K562 (cell line): ENCODE measurements around the gene RASD1. TPM values are rescaled to one million over a fixed set of nuclear protein-coding genes. Genes with fewer than 3 reads are reported as not detected.

ENCODE experiments used
- ATAC-seq: fragments of 200-7000 bp; cut with Tn5 transposase; 3 replicates; pipeline ENCODE4 v1.9.1; 2020; ENCODE audit warnings: moderate library complexity
- BruUV-seq: library from RNA; stranded (reverse); fragments of 400-500 nt; replicated peaks from 2 replicates; lab custom pipeline; 2021; lab: Mats Ljungman, UMichigan
- CTCF ChIA-PET: fragments of 300-600 bp; formaldehyde crosslinking; extraction: SDS; loops from one replicate; lab custom pipeline; 2021; ENCODE audit warnings: low intra/inter-chr PET ratio; lab: Yijun Ruan, JAX
- POLR2A ChIA-PET: fragments of 300-600, 350-650 bp; sonication (Branson Sonifier 250); formaldehyde crosslinking; extraction: SDS; loops from one replicate; lab custom pipeline; 2021; ENCODE audit warnings: antibody characterized with exemption, inconsistent platforms; lab: Yijun Ruan, JAX
- DNase-seq, 4 experiments: peaks; one replicate each; pipeline versions ENCODE4 v3.0.0 to v3.0.0-alpha.2; 2011 to 2018; ENCODE audit warnings: low spot score in 3 of 4, mixed read lengths in 3 of 4; ENCODE audit errors: extremely low read depth in 1 of 4
- FAIRE-seq: peaks from 2 replicates; lab custom pipeline; 2011; peaks lifted over from hg19 to GRCh38; lab: Jason Lieb, UNC
- H2AFZ ChIP-seq: 2 replicates; pipeline ENCODE4 v1.6.0; 2011; ENCODE audit warnings: low read depth, low read length, control low read depth, inconsistent platforms
- H3K27ac ChIP-seq: fragments of 200-600 bp; 3 replicates; pipeline ENCODE4 v1.8.0; 2011; ENCODE audit warnings: low read depth, mild to moderate bottlenecking, control low read depth, inconsistent platforms, low read length, moderate library complexity, mixed read lengths; ENCODE audit errors: extremely low read depth
- H3K27me3 ChIP-seq, 2 experiments: fragments of 300-600 bp in 1 of 2; 2 replicates in 1 of 2; 3 replicates in 1 of 2; pipeline versions ENCODE4 v1.6.0 to v1.8.0; 2011; ENCODE audit warnings: inconsistent platforms in 2 of 2, low read length in 2 of 2, mild to moderate bottlenecking in 1 of 2, mixed read lengths in 1 of 2, moderate library complexity in 1 of 2; ENCODE audit not compliant: control insufficient read depth in 2 of 2, insufficient read depth in 2 of 2
- H3K36me3 ChIP-seq: fragments of 300-600 bp; 3 replicates; pipeline ENCODE4 v1.8.0; 2011; ENCODE audit warnings: mild to moderate bottlenecking, low read length, inconsistent platforms; ENCODE audit not compliant: control insufficient read depth, insufficient read depth
- H3K4me1 ChIP-seq, 2 experiments: fragments of 200-600 bp in 1 of 2; replicated peaks in 1 of 2; 2 replicates in 1 of 2; 3 replicates in 1 of 2; pipeline versions ENCODE4 v1.5.1 to v1.8.0; 2011; ENCODE audit warnings: inconsistent platforms in 2 of 2, low read length in 2 of 2, mild to moderate bottlenecking in 1 of 2, mixed read lengths in 1 of 2, moderate library complexity in 1 of 2; ENCODE audit not compliant: control insufficient read depth in 2 of 2, insufficient read depth in 2 of 2
- H3K4me2 ChIP-seq: 2 replicates; pipeline ENCODE4 v1.6.1; 2011; ENCODE audit warnings: low read length, control low read depth, inconsistent platforms, mixed read lengths; ENCODE audit not compliant: insufficient read depth
- H3K4me3 ChIP-seq: fragments of 200-600 bp; sonication (generic), shearing (Covaris generic); 2 replicates; pipeline ENCODE4 v1.5.1; 2016; ENCODE audit warnings: control low read depth, inconsistent platforms
- H3K79me2 ChIP-seq: fragments of 200-600 bp; 3 replicates; pipeline ENCODE4 v1.8.0; 2011; ENCODE audit warnings: low read length, inconsistent platforms; ENCODE audit not compliant: control insufficient read depth, insufficient read depth
- H3K9ac ChIP-seq, 2 experiments: 2 replicates each; pipeline versions ENCODE4 v1.6.0 to v1.6.1; 2011; ENCODE audit warnings: low read depth in 2 of 2, low read length in 2 of 2, control low read depth in 1 of 2, inconsistent platforms in 1 of 2, mild to moderate bottlenecking in 1 of 2, mixed read lengths in 1 of 2; ENCODE audit not compliant: insufficient read depth in 1 of 2
- H3K9me1 ChIP-seq: one replicate; pipeline ENCODE4 v1.6.0; 2011; ENCODE audit warnings: inconsistent platforms, mild to moderate bottlenecking, low read length, moderate library complexity; ENCODE audit not compliant: control insufficient read depth, insufficient read depth
- H3K9me3 ChIP-seq: replicated peaks from 2 replicates; pipeline ENCODE4 v1.5.1; 2011; ENCODE audit warnings: low read depth, low read length, inconsistent platforms; ENCODE audit not compliant: control insufficient read depth, insufficient read depth
- H4K20me1 ChIP-seq: replicated peaks from 2 replicates; pipeline ENCODE4 v1.6.1; 2011; ENCODE audit warnings: low read length, inconsistent platforms, mixed read lengths; ENCODE audit not compliant: control insufficient read depth, insufficient read depth
- CTCF ChIP-seq, 3 experiments: IDR thresholded peaks in 2 of 3; conservative IDR thresholded peaks in 1 of 3; 2 replicates each; pipeline ENCODE4 v1.5.1; 2011 to 2012; ENCODE audit warnings: low read length in 3 of 3, mild to moderate bottlenecking in 3 of 3, control low read depth in 2 of 3, improper control_type of control experiment in 1 of 3, inconsistent platforms in 1 of 3, low read depth in 1 of 3, mixed read lengths in 1 of 3, moderate library complexity in 1 of 3; ENCODE audit not compliant: insufficient read depth in 2 of 3
- EP300 ChIP-seq: IDR thresholded peaks from 2 replicates; pipeline ENCODE4 v1.6.1; 2012; ENCODE audit warnings: low read length, improper control_type of control experiment
- HDAC3 ChIP-seq: fragments of 450-650 bp; IDR thresholded peaks from 2 replicates; pipeline ENCODE4 v1.6.1; 2018; ENCODE audit warnings: borderline replicate concordance, mild to moderate bottlenecking, moderate library complexity; ENCODE audit not compliant: partially characterized antibody
- KDM5B ChIP-seq: fragments of 200-600 bp; sonication (generic); IDR thresholded peaks from 2 replicates; pipeline ENCODE4 v1.6.1; 2012; ENCODE audit warnings: low read depth, mild to moderate bottlenecking, moderate library complexity, low read length, control low read depth, inconsistent platforms; ENCODE audit not compliant: insufficient replicate concordance
- MCM7 ChIP-seq, 2 experiments: fragments of 450-650 bp; IDR thresholded peaks; 2 replicates each; pipeline ENCODE4 v1.6.1; 2016 to 2018
- SMARCA5 ChIP-seq: fragments of 450-650 bp; IDR thresholded peaks from 2 replicates; pipeline ENCODE4 v1.6.1; 2016
- TCF15 ChIP-seq: fragments of 250-450 bp; sonication (Bioruptor Pico); IDR thresholded peaks from 2 replicates; pipeline ENCODE4 v1.8.0; 2022; ENCODE audit warnings: moderate library complexity, mild to moderate bottlenecking, inconsistent platforms
- TCF7 ChIP-seq: sonication (generic); IDR thresholded peaks from 2 replicates; pipeline ENCODE4 v1.6.1; 2016; ENCODE audit warnings: antibody characterized with exemption, borderline replicate concordance
- XRCC5 ChIP-seq: fragments of 200-400 bp; formaldehyde crosslinking; IDR thresholded peaks from 2 replicates; pipeline ENCODE4 v1.6.1; 2017; ENCODE audit warnings: low read depth, mild to moderate bottlenecking, low read length
- ZNF316 ChIP-seq: fragments of 450-650 bp; IDR thresholded peaks from 2 replicates; pipeline ENCODE4 v1.6.1; 2016
- ZNF584 ChIP-seq: fragments of 200-800 bp; sonication (Bioruptor generic); IDR thresholded peaks from 2 replicates; pipeline ENCODE4 v1.6.1; 2016; ENCODE audit warnings: low read depth, mild to moderate bottlenecking, missing genetic modification characterization, missing compliant biosample characterization
- WGBS: fragments of 100-300 bp; shearing (Covaris generic); methylation state at CpG from one replicate; pipeline ENCODE4 v1.1.6; 2016; ENCODE audit warnings: low coverage, mixed read lengths; ENCODE audit not compliant: insufficient coverage; ENCODE audit errors: missing lambda C conversion rate; 5-methylcytosine and 5-hydroxymethylcytosine counted together
- in situ Hi-C: fragments of 300-500 bp; cut with MboI; formaldehyde crosslinking; loops from 4 replicates; pipeline ENCODE4 v1.15.0; 2018; ENCODE audit warnings: inconsistent platforms, mixed read lengths
- intact Hi-C: fragments of 100-400 bp; cut with micrococcal nuclease; formaldehyde crosslinking; loops from 2 replicates; pipeline ENCODE4 v1.14.2; 2022
- polyA plus RNA-seq, 8 experiments: library from polyadenylated mRNA; depleted of rRNA in 4 of 8; stranded (reverse) in 5 of 8; unstranded in 3 of 8; fragments of >200 nt; fragmentation: Nextera tagmentation in 2 of 8; fragmentation: Illumina TruSeq in 1 of 8; extraction: Ambion mirVana in 2 of 8; extraction: Trizol in 1 of 8; gene quantifications; 2 replicates each; pipeline versions ENCODE4 v1.2.1 to v1.2.3, GENCODE V29; 2011 to 2014; ENCODE audit warnings: inconsistent platforms in 1 of 8, missing spikeins in 1 of 8
- total RNA-seq, 7 experiments: library from RNA; depleted of rRNA in 6 of 7; stranded (reverse); fragments of >200 nt in 6 of 7; fragmentation: Illumina TruSeq in 2 of 7; extraction: Trizol in 2 of 7; gene quantifications; 2 replicates each; pipeline versions ENCODE4 v1.2.1 to v1.2.3, GENCODE V29; 2011 to 2021; ENCODE audit warnings: low replicate concordance in 1 of 7

Gene RASD1
- total and polyA plus RNA-seq, 9 of the 15 experiments (the other 6 are each of a cell fraction or from before 2014, with no cell fraction given) = 0.11 TPM; not detected in 8

GRCh38 chr17:17509601-17510425 is 13.6 kb upstream of the RASD1 start:
- POLR2A ChIA-PET = interaction anchor here (0.7 to 1.4 kb wide), 3 partner anchors 12 to 152 kb away, joined by 5 to 7 read pairs (median 5); no protein-coding TSS in a partner anchor
- H3K27ac ChIP-seq = no peak overlapping the region; the same call in 2 of the 3 replicates
- peak overlapping the region in 1 of 2 experiments; percentile 65; a peak in 2 of 4 replicates for H3K9ac ChIP-seq
- DNase-seq = peak; percentile 36 to 50 (median 43)
- H3K4me3 ChIP-seq = no peak overlapping the region
- no peak for FAIRE-seq
- H3K4me2 ChIP-seq = peak overlapping the region; percentile 52
- CTCF ChIA-PET = interaction anchor here (0.5 kb wide), 1 partner anchor 25 kb away, joined by 3 read pairs; no protein-coding TSS in a partner anchor
- H3K27me3 ChIP-seq = no peaks in the 10 kb centered on the region
- no peaks in the 10 kb centered on the region for H3K36me3 ChIP-seq
- H3K9me1 ChIP-seq = peaks cover 7% of the 10 kb centered on the region
- no peak for TF ChIP-seq ZNF584 (CRISPR knock-in tag)
- no peak for TF ChIP-seq SMARCA5
- 0 out of 6 replicates have a peak, but pooled peaks of 1 of the 3 experiments have one; percentile 17 for TF ChIP-seq CTCF (IDR thresholded peaks at IDR 0.05 in 2 of 3, conservative IDR thresholded peaks at IDR 0.05 in 1 of 3; ENCODE audit: insufficient read depth in 2 of 3, low read depth in 1 of 3, low read length in 3 of 3)
- no peak for TF ChIP-seq TCF7
- TF ChIP-seq XRCC5 = no peak
- no peak for TF ChIP-seq HDAC3
- TF ChIP-seq ZNF316 = 0 out of 2 replicates have a peak, but pooled peaks have one; percentile 21
- no peak for TF ChIP-seq TCF15
- TF ChIP-seq KDM5B = no peak
- TF ChIP-seq EP300 = no peak
- no peak for TF ChIP-seq MCM7 (IDR thresholded peaks at IDR 0.05)
- intact Hi-C loops (no loop called here), in situ Hi-C loops (loop anchor here (10.0 kb wide), 1 partner anchor 125 kb away; no protein-coding TSS in a partner anchor)
- H3K9me3 ChIP-seq = no peaks in the 10 kb centered on the region
- H2AFZ ChIP-seq = no peak overlapping the region; the same call in 1 of the 2 replicates
- H3K4me1 ChIP-seq = peaks cover 14 to 66% of the 10 kb centered on the region in 2 experiments; a peak in 4 of 5 replicates
- ATAC-seq = peak; percentile 68
- BruUV-seq = no TSS peak
- 60% methylated on average over 13 of the region's 21 CpGs for WGBS
- no peaks in the 10 kb centered on the region for H3K79me2 ChIP-seq
- H4K20me1 ChIP-seq = no peaks in the 10 kb centered on the region
